Dermis blood vessel endothelial cell (primary cell): ENCODE data around the gene KIRREL3. TPM values are rescaled to one million over a fixed set of nuclear protein-coding genes. Genes with fewer than 3 reads are reported as not detected.

Experiments used
- DNase-seq: peaks from one replicate; pipeline ENCODE4 v3.0.0; 2010
- total RNA-seq: library from RNA; depleted of rRNA; stranded (reverse); fragments of >200 nt; gene quantifications from 2 replicates; pipeline ENCODE4 v1.2.3, GENCODE V29; 2014

The KIRREL3 gene
- total RNA-seq, 1 donor from 2014 or later = not detected

- DNase-seq = no peak
Observed at GRCh38 chr11:126499131-126499752, 501.3 kb downstream of the KIRREL3 start.

DNA sequence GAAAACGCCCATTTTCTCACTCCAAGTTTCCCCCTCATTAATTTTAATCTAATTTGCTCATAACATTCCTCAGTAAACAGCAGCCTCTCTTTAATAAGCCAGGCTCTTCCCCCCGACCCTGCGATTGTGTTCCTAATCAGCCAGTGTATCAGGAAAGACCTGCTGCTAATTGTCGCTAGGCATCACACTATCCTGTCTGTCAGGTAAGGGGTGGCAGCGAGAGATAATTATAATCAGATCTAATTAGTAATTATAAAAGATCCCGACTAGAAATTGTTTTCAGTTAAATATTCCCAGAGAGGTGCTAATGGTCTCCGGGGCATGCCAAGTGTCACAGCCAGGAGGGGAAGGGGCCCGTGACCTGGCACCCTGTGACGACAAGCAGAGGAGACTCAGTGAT lies 502.3 kb downstream of the KIRREL3 start:
- DNase-seq = no peak

GRCh38 chr11:126497581-126498122 lies 502.9 kb downstream of the KIRREL3 start:
- DNase-seq = no peak

DNA sequence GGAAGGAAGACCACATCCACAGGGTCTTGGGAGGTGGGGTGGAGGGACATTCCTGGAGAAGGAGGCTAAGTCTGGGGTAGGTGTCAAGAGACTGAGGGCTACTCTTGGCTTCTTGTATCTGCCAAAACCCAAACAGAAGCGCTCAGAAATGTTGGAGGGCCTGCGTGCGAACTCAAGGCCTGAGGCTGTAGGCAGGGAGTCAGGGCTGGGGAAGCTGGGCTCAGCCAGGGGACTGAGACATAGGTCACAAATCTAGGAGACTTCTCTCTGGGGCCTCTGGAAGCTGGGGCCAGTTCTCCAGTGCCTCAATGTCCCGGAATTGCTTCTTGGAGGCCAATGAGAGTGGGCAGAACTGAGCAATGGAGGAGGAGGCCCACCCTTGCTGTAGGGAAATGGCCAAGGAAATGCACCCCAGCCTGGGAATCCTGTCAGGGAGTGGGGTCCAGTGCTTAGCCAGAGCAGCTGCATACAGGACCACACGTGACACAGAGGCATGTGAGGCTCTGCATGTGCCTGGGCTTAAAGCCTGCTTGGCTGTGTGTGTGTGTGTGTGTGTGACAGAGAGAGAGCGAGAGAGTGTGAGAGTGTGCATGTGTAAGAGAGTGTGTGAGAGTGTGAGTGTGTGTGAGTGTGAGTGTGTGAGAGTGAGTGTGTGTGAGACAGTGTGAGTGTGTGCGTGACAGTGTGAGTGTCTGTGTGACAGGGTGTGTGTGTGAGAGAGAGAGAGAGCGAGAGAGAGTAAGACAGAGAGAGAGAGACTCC lies 503.8 kb downstream of the KIRREL3 start:
- DNase-seq = no peak

GRCh38 chr11:126495281-126496220 lies 505.0 kb downstream of the KIRREL3 start:
- DNase-seq = no peak

GRCh38 chr11:126494831-126495230 lies 505.7 kb downstream of the KIRREL3 start:
- DNase-seq = no peak

GRCh38 chr11:126492331-126493082 lies 508.1 kb downstream of the KIRREL3 start:
- no peak for DNase-seq

- no peak for DNase-seq
Observed at GRCh38 chr11:126491092-126491491, 509.5 kb downstream of the KIRREL3 start.

GRCh38 chr11:126489836-126490660 lies 510.5 kb downstream of the KIRREL3 start:
- no peak for DNase-seq

DNA sequence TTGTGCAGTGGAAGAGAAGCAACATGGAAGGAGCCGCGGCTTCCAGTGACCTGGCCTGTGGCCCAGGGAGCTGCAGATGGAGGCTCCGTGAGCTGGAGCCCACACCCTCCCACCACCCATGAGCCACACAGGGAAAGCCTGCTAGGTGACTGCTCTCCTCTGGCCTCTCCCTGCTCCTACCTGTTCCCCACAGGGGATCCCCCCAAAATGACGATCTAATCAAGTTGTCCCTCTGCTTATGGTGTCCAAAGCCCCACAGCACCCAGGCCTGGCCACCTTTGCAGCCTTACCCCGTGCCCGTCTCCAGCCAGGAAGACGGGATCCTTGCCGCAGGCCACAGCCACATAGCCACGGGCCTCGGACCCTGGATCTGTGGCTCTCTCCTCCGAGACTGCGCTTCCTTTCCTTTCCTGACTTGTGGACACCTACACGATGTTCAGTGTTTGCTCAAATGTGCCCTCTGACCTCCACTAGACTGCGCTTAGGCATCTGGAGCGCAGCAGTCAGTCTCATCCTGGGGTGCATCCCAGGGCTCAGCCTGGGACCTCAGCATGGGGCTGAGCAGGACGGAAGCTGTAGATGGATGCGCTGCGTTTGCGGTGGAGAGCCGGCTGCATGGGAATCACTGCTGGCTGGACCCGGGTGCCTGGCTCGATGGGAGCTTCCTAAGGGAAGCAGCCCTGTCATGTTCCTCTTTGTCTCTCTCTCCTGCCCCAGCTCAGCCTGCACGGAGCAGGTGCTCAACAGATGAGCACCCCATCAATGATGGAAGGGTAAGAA lies 511.8 kb downstream of the KIRREL3 start:
- DNase-seq = no peak

DNA sequence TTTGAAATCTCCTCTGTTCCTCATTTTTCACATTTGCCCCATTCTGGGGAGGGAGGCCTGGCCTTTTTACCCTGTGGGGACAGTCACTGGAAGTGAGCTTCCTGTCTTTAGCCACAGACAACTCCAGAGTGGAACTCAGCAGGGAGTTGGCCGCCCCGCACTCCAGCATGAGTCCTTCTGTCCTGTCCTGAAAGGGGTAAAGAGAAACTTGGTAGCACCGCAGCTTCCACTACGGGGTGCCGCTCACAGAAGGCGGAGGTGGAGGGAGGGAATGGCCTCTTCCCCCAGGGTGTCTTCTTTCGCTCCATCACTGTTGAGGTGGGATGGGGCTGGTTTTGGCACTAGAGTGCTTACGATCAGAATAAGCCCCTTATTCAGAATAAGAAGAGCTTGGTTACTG lies 512.9 kb downstream of the KIRREL3 start:
- no peak for DNase-seq

- no peak for DNase-seq
Observed at GRCh38 chr11:126485986-126486635, 514.5 kb downstream of the KIRREL3 start.

DNA sequence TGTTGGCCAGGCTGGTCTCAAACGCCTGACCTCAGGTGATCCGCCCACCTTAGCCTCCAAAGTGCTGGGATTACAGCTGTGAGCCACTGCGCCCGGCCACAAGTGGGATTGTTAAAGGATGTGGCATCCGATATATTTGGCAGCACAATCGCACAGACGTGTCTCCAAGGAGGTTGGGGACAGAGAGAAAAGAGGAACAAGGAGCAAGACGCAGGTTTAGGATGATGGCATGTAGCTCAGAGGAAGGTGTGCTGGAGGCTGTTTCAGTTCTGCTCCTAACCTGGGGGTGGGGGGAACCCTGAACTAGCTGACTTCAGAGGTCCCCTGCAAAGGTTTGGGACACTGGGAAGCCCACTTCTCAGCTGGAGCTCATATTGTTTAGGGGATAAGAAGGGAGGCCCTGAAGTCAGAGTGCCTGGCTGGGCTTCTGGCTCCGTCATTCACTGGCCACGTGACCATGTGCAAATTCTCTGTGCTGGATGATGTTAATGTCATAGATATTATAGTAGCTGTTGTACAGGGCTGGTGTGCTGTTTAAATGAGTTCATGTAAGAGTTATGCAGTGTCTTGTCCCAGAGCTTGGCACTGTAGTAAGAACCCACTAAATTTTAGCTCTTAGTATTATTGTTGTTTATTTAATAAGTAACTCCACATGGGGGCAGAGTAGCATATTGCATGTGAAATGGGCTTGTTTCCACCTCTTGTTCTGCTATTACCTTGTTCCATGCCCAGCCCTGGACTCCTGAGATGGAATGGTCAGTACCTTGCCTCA lies 515.4 kb downstream of the KIRREL3 start:
- peak; percentile 26 for DNase-seq

GRCh38 chr11:126484266-126484665 lies 516.3 kb downstream of the KIRREL3 start:
- DNase-seq = no peak

GRCh38 chr11:126483621-126484195 lies 516.9 kb downstream of the KIRREL3 start:
- no peak for DNase-seq

- no peak for DNase-seq
Observed at GRCh38 chr11:126482586-126483108, 517.9 kb downstream of the KIRREL3 start.

- no peak for DNase-seq
Observed at GRCh38 chr11:126481303-126481680, 519.3 kb downstream of the KIRREL3 start.
